OCI-LY7 (cell line): ENCODE measurements around the gene YIPF5. TPM values are rescaled to one million over a fixed set of nuclear protein-coding genes. Genes with fewer than 3 reads are reported as not detected.

Experiments used
- BruUV-seq: library from RNA; stranded (reverse); fragments of 400-500 nt; replicated peaks from 2 replicates; lab custom pipeline; 2021; lab: Mats Ljungman, UMichigan
- CTCF ChIA-PET: fragments of 300-600 bp; sonication (Branson Sonifier 250); formaldehyde crosslinking; loops from one replicate; lab custom pipeline; 2022; ENCODE audit warnings: antibody characterized with exemption; ENCODE audit not compliant: unreplicated experiment; lab: Charles Lee
- POLR2A ChIA-PET: fragments of 300-600 bp; sonication (Branson Sonifier 250); formaldehyde crosslinking; loops from one replicate; lab custom pipeline; 2022; ENCODE audit warnings: antibody characterized with exemption; lab: Charles Lee
- DNase-seq: peaks from one replicate; pipeline ENCODE4 v3.0.0-alpha.2; 2015; ENCODE audit warnings: low spot score
- H2AFZ ChIP-seq: fragments of 200-600 bp; sonication (generic), shearing (Covaris generic); 2 replicates; pipeline ENCODE4 v1.6.1; 2014; ENCODE audit warnings: mild to moderate bottlenecking, antibody characterized with exemption, low read length, moderate library complexity
- H3K27ac ChIP-seq: fragments of 200-600 bp; sonication (generic); 2 replicates; pipeline ENCODE4 v1.5.1; 2014; ENCODE audit warnings: mixed run types, low read depth, mild to moderate bottlenecking, moderate library complexity, low read length, inconsistent platforms; ENCODE audit not compliant: poor library complexity, severe bottlenecking
- H3K36me3 ChIP-seq: fragments of 200-600 bp; sonication (generic); 2 replicates; pipeline ENCODE4 v1.6.1; 2014; ENCODE audit warnings: mild to moderate bottlenecking, antibody characterized with exemption, low read length, moderate library complexity, mixed read lengths; ENCODE audit not compliant: insufficient read depth
- H3K4me1 ChIP-seq: fragments of 200-600 bp; sonication (generic); 2 replicates; pipeline ENCODE4 v1.5.1; 2014; ENCODE audit warnings: mild to moderate bottlenecking, low read length; ENCODE audit not compliant: insufficient read depth, poor library complexity, severe bottlenecking
- H3K4me2 ChIP-seq: fragments of 200-600 bp; sonication (generic); 2 replicates; pipeline ENCODE4 v1.6.1; 2014; ENCODE audit warnings: mild to moderate bottlenecking, low read length
- H3K4me3 ChIP-seq: fragments of 200-600 bp; sonication (generic); 2 replicates; pipeline ENCODE4 v1.5.1; 2014; ENCODE audit warnings: mild to moderate bottlenecking, low read depth, low read length; ENCODE audit not compliant: poor library complexity, severe bottlenecking
- H3K79me2 ChIP-seq: fragments of 200-600 bp; sonication (generic); 2 replicates; pipeline ENCODE4 v1.6.1; 2016; ENCODE audit warnings: low read depth, mild to moderate bottlenecking, low read length, moderate library complexity, mixed read lengths; ENCODE audit not compliant: insufficient read depth
- H3K9me2 ChIP-seq: fragments of 200-600 bp; sonication (generic); 2 replicates; pipeline ENCODE4 v1.6.1; 2016; ENCODE audit warnings: mild to moderate bottlenecking, low read length, mixed read lengths; ENCODE audit not compliant: insufficient read depth
- H3K9me3 ChIP-seq: fragments of 200-600 bp; sonication (generic); 2 replicates; pipeline ENCODE4 v1.6.1; 2014; ENCODE audit warnings: mild to moderate bottlenecking, mixed run types, low read length, mixed read lengths
- H4K20me1 ChIP-seq: fragments of 200-600 bp; sonication (generic); 2 replicates; pipeline ENCODE4 v1.6.1; 2014; ENCODE audit warnings: mild to moderate bottlenecking, antibody characterized with exemption, low read length, moderate library complexity, mixed read lengths; ENCODE audit not compliant: insufficient read depth
- CTCF ChIP-seq: fragments of 200-600 bp; sonication (generic); conservative IDR thresholded peaks from 2 replicates; pipeline ENCODE4 v1.5.1; 2014; ENCODE audit warnings: mild to moderate bottlenecking, antibody characterized with exemption, low read length, moderate library complexity, mixed read lengths
- EZH2phosphoT487 ChIP-seq: fragments of 200-600 bp; sonication (generic); IDR thresholded peaks from 2 replicates; pipeline ENCODE4 v1.6.1; 2018; ENCODE audit warnings: low read depth, borderline replicate concordance, mild to moderate bottlenecking, mixed run types, antibody characterized with exemption, low read length, moderate library complexity, mixed read lengths
- intact Hi-C: fragments of 100-400 bp; cut with micrococcal nuclease; formaldehyde crosslinking; loops from one replicate; pipeline ENCODE4 v1.10.0; 2022; ENCODE audit not compliant: unreplicated experiment
- total RNA-seq, 2 experiments: library from RNA; depleted of rRNA in 1 of 2; stranded (reverse); fragments of >200 nt in 1 of 2; shearing (Covaris generic) in 1 of 2; gene quantifications; 2 replicates each; pipeline ENCODE4 v1.2.3, GENCODE V29; 2014 to 2022

YIPF5 gene
- total RNA-seq, 2 experiments from 2014 or later: 11.9 to 23.1 TPM

DNA sequence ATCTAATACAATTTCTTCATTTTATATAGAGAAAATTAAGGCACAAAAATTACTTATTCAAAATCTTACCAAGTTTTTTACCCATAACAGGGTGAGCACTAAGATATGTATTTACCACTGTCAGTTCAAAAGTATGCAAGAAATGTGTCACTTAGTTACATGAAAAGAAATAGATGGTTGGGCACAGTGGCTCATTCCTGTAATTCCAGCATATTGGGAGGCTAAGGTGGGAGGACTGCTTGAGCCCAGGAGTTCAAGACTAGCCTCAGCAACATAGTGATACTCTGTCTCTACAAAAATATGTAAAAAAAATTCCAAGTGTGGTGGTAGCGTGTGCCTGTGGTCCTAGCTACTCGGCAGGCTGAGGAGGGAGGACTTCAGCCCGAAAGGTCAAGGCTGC is 19.4 kb downstream of the YIPF5 start:
- CTCF ChIA-PET: no interaction called here

DNA sequence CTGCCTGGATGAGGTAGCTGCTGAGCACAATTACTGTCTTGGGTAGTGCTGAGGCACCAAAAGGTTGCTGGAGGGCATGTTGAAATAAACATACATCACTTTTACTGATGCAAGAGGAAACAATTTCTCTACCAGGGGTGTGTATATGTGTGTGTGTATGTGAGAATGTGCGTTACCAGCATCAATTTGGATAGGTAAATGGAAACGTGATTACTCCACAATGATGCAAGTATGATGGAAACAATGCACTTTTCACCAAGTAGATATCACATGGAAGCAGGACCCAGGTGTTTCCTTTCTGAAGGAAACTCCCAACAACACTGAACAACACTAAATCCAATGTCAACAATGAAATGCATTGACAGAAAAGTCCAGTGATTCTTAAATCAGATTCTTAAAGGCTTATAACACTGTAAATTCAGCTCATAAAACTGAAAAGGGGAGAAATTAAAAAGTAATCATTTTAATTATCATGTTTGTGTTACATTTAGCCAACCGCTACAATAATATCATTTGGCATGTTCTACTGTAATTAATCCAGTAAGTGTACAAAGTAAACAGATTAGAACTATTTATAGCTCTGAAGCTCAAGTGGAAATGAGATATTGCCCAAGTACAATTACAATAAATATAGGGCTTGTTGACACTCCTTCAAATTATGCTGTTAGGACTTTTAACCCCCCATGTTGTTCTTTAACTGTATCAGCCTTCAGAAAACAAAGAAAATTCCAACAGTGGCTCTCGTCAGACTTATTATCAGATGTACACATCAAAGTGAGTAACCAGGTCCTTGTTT is 25.3 kb downstream of the YIPF5 start:
- no peaks in the 10 kb centered on the region for H3K36me3 ChIP-seq
- no peak overlapping the region for H3K4me3 ChIP-seq
- POLR2A ChIA-PET: no interaction called here
- intact Hi-C loops: no loop called here
- DNase-seq: no peak
- no peaks in the 10 kb centered on the region for H4K20me1 ChIP-seq
- no peaks in the 10 kb centered on the region for H3K9me2 ChIP-seq
- TF ChIP-seq EZH2phosphoT487 (no peak), CTCF (no peak)
- no peaks in the 10 kb centered on the region for H3K4me1 ChIP-seq
- CTCF ChIA-PET: no interaction called here
- H3K79me2 ChIP-seq: no peaks in the 10 kb centered on the region
- BruUV-seq: no TSS peak
- no peak overlapping the region for H3K27ac ChIP-seq
- H2AFZ ChIP-seq: no peak overlapping the region
- no peaks in the 10 kb centered on the region for H3K9me3 ChIP-seq
- no peak overlapping the region for H3K4me2 ChIP-seq

More for the DNA sequence above, 19.4 kb downstream of the YIPF5 start:
- no peaks in the 10 kb centered on the region for H3K9me2 ChIP-seq
- no peak for TF ChIP-seq EZH2phosphoT487
- H3K79me2 ChIP-seq: no peaks in the 10 kb centered on the region
- no peak for DNase-seq
- H3K27ac ChIP-seq: no peak overlapping the region
- H3K9me3 ChIP-seq: no peaks in the 10 kb centered on the region
- no TSS peak for BruUV-seq
- no peaks in the 10 kb centered on the region for H3K36me3 ChIP-seq
- H3K4me3 ChIP-seq: no peak overlapping the region
- no peaks in the 10 kb centered on the region for H4K20me1 ChIP-seq
- H2AFZ ChIP-seq: no peak overlapping the region
- no peak overlapping the region for H3K4me2 ChIP-seq
- intact Hi-C loops: no loop called here
- H3K4me1 ChIP-seq: no peaks in the 10 kb centered on the region
- POLR2A ChIA-PET: no interaction called here

GRCh38 chr5:144143625-144144024 is 26.8 kb downstream of the YIPF5 start:
- Histone ChIP-seq H4K20me1 (no peaks in the 10 kb centered on the region), H3K4me3 (no peak overlapping the region), H3K27ac (no peak overlapping the region), H3K36me3 (no peaks in the 10 kb centered on the region), H2AFZ (no peak overlapping the region), H3K9me2 (no peaks in the 10 kb centered on the region), H3K4me1 (no peaks in the 10 kb centered on the region), H3K4me2 (no peak overlapping the region), H3K9me3 (no peaks in the 10 kb centered on the region), H3K79me2 (no peaks in the 10 kb centered on the region)
- no peak for DNase-seq
- no TSS peak for BruUV-seq
- ChIA-PET CTCF (no interaction called here), POLR2A (no interaction called here)
- no peak for TF ChIP-seq EZH2phosphoT487
- TF ChIP-seq CTCF: no peak
- intact Hi-C loops: no loop called here
